Measurements from ENCODE around the gene PLAU.

DNA sequence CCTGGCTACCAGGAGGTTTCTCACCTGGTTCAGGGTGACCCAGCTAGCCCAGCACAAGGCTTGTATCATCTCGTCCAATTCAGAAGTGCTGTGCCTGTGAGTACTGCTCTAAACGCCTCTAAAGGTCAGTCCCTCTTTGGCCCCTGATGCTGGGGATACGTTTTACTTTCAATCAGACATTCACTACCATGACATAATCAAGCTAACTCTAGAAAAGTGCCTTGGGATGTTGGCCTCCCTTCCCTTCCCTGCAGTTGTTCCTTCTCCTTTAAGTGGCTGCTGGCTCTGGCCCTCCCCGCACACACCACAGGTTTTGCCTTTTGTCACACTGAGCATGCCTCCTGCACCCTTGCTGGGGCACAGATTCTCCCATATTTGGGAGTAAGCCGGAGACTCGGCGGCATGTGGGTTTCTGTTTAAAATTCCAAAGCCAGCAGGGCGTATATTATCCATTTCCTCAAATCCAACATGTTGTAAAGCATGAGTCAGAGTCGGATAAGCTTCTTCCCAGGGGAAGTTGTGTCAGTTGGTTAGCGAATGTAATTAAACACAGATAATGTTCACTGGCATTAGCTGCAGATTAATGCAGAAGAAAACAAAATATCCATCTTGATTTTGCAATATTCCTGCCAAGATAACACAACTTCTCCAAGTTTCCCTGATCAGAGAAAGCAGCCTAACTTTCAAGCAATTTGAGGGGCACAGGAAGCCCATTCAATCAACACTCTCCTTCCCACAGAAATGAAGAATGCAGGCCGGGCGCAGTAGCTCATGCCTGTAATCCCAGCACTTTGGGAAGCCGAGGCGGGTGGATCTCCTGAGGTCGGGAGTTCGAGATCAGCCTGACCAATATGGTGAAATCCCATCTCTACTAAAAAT, 55.2 kb downstream of the PLAU start:
- TF ChIP-seq, protein P1, sequence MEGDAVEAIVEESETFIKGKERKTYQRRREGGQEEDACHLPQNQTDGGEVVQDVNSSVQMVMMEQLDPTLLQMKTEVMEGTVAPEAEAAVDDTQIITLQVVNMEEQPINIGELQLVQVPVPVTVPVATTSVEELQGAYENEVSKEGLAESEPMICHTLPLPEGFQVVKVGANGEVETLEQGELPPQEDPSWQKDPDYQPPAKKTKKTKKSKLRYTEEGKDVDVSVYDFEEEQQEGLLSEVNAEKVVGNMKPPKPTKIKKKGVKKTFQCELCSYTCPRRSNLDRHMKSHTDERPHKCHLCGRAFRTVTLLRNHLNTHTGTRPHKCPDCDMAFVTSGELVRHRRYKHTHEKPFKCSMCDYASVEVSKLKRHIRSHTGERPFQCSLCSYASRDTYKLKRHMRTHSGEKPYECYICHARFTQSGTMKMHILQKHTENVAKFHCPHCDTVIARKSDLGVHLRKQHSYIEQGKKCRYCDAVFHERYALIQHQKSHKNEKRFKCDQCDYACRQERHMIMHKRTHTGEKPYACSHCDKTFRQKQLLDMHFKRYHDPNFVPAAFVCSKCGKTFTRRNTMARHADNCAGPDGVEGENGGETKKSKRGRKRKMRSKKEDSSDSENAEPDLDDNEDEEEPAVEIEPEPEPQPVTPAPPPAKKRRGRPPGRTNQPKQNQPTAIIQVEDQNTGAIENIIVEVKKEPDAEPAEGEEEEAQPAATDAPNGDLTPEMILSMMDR (IDR thresholded peaks at IDR 0.05; ENCODE audit: low read depth, low read length, poor library complexity, severe bottlenecking) = no peak
- TF ChIP-seq EZH2phosphoT487 (IDR thresholded peaks at IDR 0.05; ENCODE audit: borderline replicate concordance, low read length) = no peak

Measured in DOHH2 (cell line).